ENCODE measurements around the gene SNCG. TPM values are rescaled to one million over a fixed set of nuclear protein-coding genes. Genes with fewer than 3 reads are reported as not detected.
"Not testable (repeated sequence)": the region's sequence is repeated elsewhere in the genome, so short reads cannot be mapped to it uniquely, and the experiment has no call there.

SNCG gene
- polyA plus RNA-seq, 3 donors: 1.8 TPM; not detected in 2

GRCh38 chr10:86952106-86952505 lies 6.3 kb upstream of the SNCG start:
- WGBS (ENCODE audit: insufficient coverage): 100% methylated on average over 5 of the region's 7 CpGs
- H2AFZ ChIP-seq (ENCODE audit: insufficient read depth, low read depth, low read length, poor library complexity, severe bottlenecking): no peak overlapping the region
- no peak for TF ChIP-seq CTCF (IDR thresholded peaks at IDR 0.05)
- H3K27me3 ChIP-seq (ENCODE audit: control insufficient read depth in 2 of 2, insufficient read depth in 2 of 2, low read length in 2 of 2): no peaks in the 10 kb centered on the region
- H3K9ac ChIP-seq (ENCODE audit: insufficient read depth, low read length, poor library complexity, severe bottlenecking): no peak overlapping the region
- Mint-ChIP-seq H3K27me3 (ENCODE audit: low read depth in 3 of 3) (peaks cover 4 to 11% (median 6%) of the 10 kb centered on the region in 3 donors), H3K9me3 (peaks cover 19 to 32% (median 27%) of the 10 kb centered on the region in 7 donors), H3K4me1 (peaks cover 9% of the 10 kb centered on the region), H3K4me3 (no peak overlapping the region), H3K27ac (no peak overlapping the region), H3K36me3 (peaks cover 0 to 6% of the 10 kb centered on the region in 2 donors)
- no peaks in the 10 kb centered on the region for H3K79me2 ChIP-seq (ENCODE audit: insufficient read depth, low read length)
- intact Hi-C loops (cut with micrococcal nuclease): no loop called here
- H3K27ac ChIP-seq (ENCODE audit: low read depth in 1 of 2, low read length in 2 of 2): no peak overlapping the region
- peaks cover 7 to 12% of the 10 kb centered on the region in 2 donors for H3K4me1 ChIP-seq (ENCODE audit: control insufficient read depth in 1 of 2, insufficient read depth in 2 of 2, low read length in 2 of 2)
- H3K9me3 ChIP-seq (replicated peaks in 1 of 2; ENCODE audit: control insufficient read depth in 1 of 2, insufficient read depth in 1 of 2, low read length in 2 of 2): peaks cover 12 to 24% of the 10 kb centered on the region in 2 donors
- no peaks in the 10 kb centered on the region for H4K20me1 ChIP-seq (ENCODE audit: insufficient read depth, low read length)
- no peak overlapping the region for H3K4me2 ChIP-seq (replicated peaks; ENCODE audit: extremely low read depth, low read length, poor library complexity, severe bottlenecking)
- no peak for DNase-seq
- no peak overlapping the region for H3K4me3 ChIP-seq (replicated peaks in 1 of 3; ENCODE audit: low read depth in 2 of 3, low read length in 3 of 3)
- no peaks in the 10 kb centered on the region for H3K36me3 ChIP-seq (replicated peaks in 1 of 2; ENCODE audit: control insufficient read depth in 1 of 2, insufficient read depth in 2 of 2, low read length in 2 of 2)

- H3K27me3 ChIP-seq (ENCODE audit: control insufficient read depth in 2 of 2, insufficient read depth in 2 of 2, low read length in 2 of 2); H3K9ac ChIP-seq (ENCODE audit: insufficient read depth, low read length, poor library complexity, severe bottlenecking); intact Hi-C loops (cut with micrococcal nuclease); H4K20me1 ChIP-seq (ENCODE audit: insufficient read depth, low read length); H3K79me2 ChIP-seq (ENCODE audit: insufficient read depth, low read length); DNase-seq; H3K27ac Mint-ChIP-seq; H3K27me3 Mint-ChIP-seq (ENCODE audit: low read depth in 3 of 3); H3K4me3 ChIP-seq (replicated peaks in 1 of 3; ENCODE audit: low read depth in 2 of 3, low read length in 3 of 3); H3K36me3 ChIP-seq (replicated peaks in 1 of 2; ENCODE audit: control insufficient read depth in 1 of 2, insufficient read depth in 2 of 2, low read length in 2 of 2); H3K27ac ChIP-seq (ENCODE audit: low read depth in 1 of 2, low read length in 2 of 2); H2AFZ ChIP-seq (ENCODE audit: insufficient read depth, low read depth, low read length, poor library complexity, severe bottlenecking); H3K4me3 Mint-ChIP-seq; H3K4me2 ChIP-seq (replicated peaks; ENCODE audit: extremely low read depth, low read length, poor library complexity, severe bottlenecking); H3K36me3 Mint-ChIP-seq: not testable (repeated sequence)
- peaks cover 12 to 24% of the 10 kb centered on the region in 2 donors for H3K9me3 ChIP-seq (replicated peaks in 1 of 2; ENCODE audit: control insufficient read depth in 1 of 2, insufficient read depth in 1 of 2, low read length in 2 of 2)
- Mint-ChIP-seq H3K9me3 (peaks cover 19 to 33% (median 27%) of the 10 kb centered on the region in 7 donors), H3K4me1 (peaks cover 14% of the 10 kb centered on the region)
- 100% methylated on average over 2 of the region's 10 CpGs for WGBS (ENCODE audit: insufficient coverage)
- H3K4me1 ChIP-seq (ENCODE audit: control insufficient read depth in 1 of 2, insufficient read depth in 2 of 2, low read length in 2 of 2): peaks cover 11 to 17% of the 10 kb centered on the region in 2 donors
Observed at GRCh38 chr10:86952697-86953096, 5.7 kb upstream of the SNCG start.
